SU-DHL-6 (cell line): ENCODE measurements around the gene MEIG1.

Experiments
- H2AFZ ChIP-seq: fragments of 200-600 bp; sonication (generic); 2 replicates; pipeline ENCODE4 v1.6.1; 2014; ENCODE audit warnings: low read depth, mild to moderate bottlenecking, moderate library complexity, mixed read lengths, antibody characterized with exemption, low read length; ENCODE audit not compliant: severe bottlenecking
- H3F3A ChIP-seq: fragments of 200-600 bp; shearing (Covaris generic); 2 replicates; pipeline ENCODE4 v1.6.0; 2016; ENCODE audit warnings: antibody characterized with exemption, mild to moderate bottlenecking; ENCODE audit not compliant: insufficient read depth
- H3K27ac ChIP-seq: fragments of 200-600 bp; sonication (generic); 2 replicates; pipeline ENCODE4 v1.5.1; 2016; ENCODE audit warnings: low read depth, mild to moderate bottlenecking, low read length, moderate library complexity, mixed read lengths
- H3K27me3 ChIP-seq: fragments of 200-600 bp; sonication (generic), shearing (Covaris generic); 2 replicates; pipeline ENCODE4 v1.6.0; 2014; ENCODE audit warnings: mild to moderate bottlenecking, low read length
- H3K36me3 ChIP-seq: fragments of 200-600 bp; sonication (generic); 2 replicates; pipeline ENCODE4 v1.6.1; 2014; ENCODE audit warnings: mild to moderate bottlenecking, low read length, mixed read lengths
- H3K4me2 ChIP-seq: fragments of 300-600, 200-600 bp; shearing (Covaris generic), sonication (generic); 2 replicates; pipeline ENCODE4 v1.6.0; 2014; ENCODE audit warnings: low read length, low read depth, mild to moderate bottlenecking; ENCODE audit not compliant: poor library complexity, severe bottlenecking
- H3K4me3 ChIP-seq: fragments of 200-600 bp; sonication (generic); 2 replicates; pipeline ENCODE4 v1.5.1; 2014; ENCODE audit warnings: antibody characterized with exemption, low read length, mild to moderate bottlenecking, mixed read lengths; ENCODE audit not compliant: insufficient read depth, poor library complexity, severe bottlenecking
- H3K79me2 ChIP-seq: fragments of 200-600 bp; sonication (generic); 2 replicates; pipeline ENCODE4 v1.6.1; 2014; ENCODE audit warnings: mild to moderate bottlenecking, low read length, moderate library complexity; ENCODE audit not compliant: insufficient read depth
- H3K9ac ChIP-seq: fragments of 200-600 bp; sonication (generic); 2 replicates; pipeline ENCODE4 v1.7.0; 2014; ENCODE audit warnings: mild to moderate bottlenecking, low read length
- H3K9me2 ChIP-seq: fragments of 200-600 bp; sonication (generic); replicated peaks from 2 replicates; pipeline ENCODE4 v1.6.1; 2014; ENCODE audit warnings: low read length; ENCODE audit not compliant: insufficient read depth
- H3K9me3 ChIP-seq: fragments of 200-600 bp; sonication (generic); 2 replicates; pipeline ENCODE4 v1.6.1; 2014; ENCODE audit warnings: low read length, mixed read lengths; ENCODE audit not compliant: insufficient read depth
- H4K20me1 ChIP-seq: fragments of 200-600 bp; sonication (generic); 2 replicates; pipeline ENCODE4 v1.6.1; 2014; ENCODE audit warnings: low read depth, mild to moderate bottlenecking, antibody characterized with exemption, low read length, moderate library complexity, mixed read lengths
- EZH2phosphoT487 ChIP-seq: fragments of 200-600 bp; sonication (generic), shearing (Covaris generic); conservative IDR thresholded peaks from 2 replicates; pipeline ENCODE4 v1.6.1; 2018; ENCODE audit warnings: mild to moderate bottlenecking, antibody characterized with exemption, low read length, moderate library complexity, mixed read lengths
- TF ChIP-seq, protein P1 (sequence below): fragments of 200-600 bp; sonication (generic); IDR thresholded peaks from one replicate; pipeline ENCODE4 v1.5.1; 2017; ENCODE audit warnings: antibody characterized with exemption, mild to moderate bottlenecking, low read length, moderate library complexity; ENCODE audit not compliant: insufficient read depth, poor library complexity, severe bottlenecking

The MEIG1 gene

DNA sequence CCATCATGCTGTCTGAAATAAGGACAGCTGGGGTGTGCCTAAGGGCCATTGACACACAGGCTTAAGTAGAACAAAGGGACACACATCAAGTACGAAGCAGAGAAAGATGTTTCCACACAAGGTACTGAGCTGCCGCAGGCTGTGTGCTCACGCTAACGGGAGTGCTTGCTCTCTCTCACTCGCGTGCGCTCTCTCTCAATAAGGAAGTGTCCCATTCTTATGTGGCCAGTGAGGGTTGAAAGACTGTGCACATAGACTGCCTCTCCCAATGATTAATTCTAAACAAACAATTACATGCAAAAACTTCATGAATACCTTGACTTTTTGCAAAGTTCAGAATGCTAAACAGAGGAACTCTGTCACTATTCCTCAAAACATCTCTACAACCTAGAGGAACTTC lies 35.2 kb upstream of the MEIG1 start:
- H3F3A ChIP-seq: no peaks in the 10 kb centered on the region; the same call in 1 of the 2 replicates
- no peaks in the 10 kb centered on the region for H3K79me2 ChIP-seq
- no peak overlapping the region for H3K9ac ChIP-seq
- no peak overlapping the region for H3K27ac ChIP-seq
- no peaks in the 10 kb centered on the region for H4K20me1 ChIP-seq
- no peak overlapping the region for H3K4me2 ChIP-seq
- H3K9me3 ChIP-seq: peaks cover 6% of the 10 kb centered on the region; the same call in 1 of the 2 replicates
- H3K36me3 ChIP-seq: peaks cover 60% of the 10 kb centered on the region
- TF ChIP-seq, protein P1, sequence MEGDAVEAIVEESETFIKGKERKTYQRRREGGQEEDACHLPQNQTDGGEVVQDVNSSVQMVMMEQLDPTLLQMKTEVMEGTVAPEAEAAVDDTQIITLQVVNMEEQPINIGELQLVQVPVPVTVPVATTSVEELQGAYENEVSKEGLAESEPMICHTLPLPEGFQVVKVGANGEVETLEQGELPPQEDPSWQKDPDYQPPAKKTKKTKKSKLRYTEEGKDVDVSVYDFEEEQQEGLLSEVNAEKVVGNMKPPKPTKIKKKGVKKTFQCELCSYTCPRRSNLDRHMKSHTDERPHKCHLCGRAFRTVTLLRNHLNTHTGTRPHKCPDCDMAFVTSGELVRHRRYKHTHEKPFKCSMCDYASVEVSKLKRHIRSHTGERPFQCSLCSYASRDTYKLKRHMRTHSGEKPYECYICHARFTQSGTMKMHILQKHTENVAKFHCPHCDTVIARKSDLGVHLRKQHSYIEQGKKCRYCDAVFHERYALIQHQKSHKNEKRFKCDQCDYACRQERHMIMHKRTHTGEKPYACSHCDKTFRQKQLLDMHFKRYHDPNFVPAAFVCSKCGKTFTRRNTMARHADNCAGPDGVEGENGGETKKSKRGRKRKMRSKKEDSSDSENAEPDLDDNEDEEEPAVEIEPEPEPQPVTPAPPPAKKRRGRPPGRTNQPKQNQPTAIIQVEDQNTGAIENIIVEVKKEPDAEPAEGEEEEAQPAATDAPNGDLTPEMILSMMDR: no peak
- TF ChIP-seq EZH2phosphoT487: no peak
- no peak overlapping the region for H3K4me3 ChIP-seq
- H3K9me2 ChIP-seq: no peaks in the 10 kb centered on the region
- H3K27me3 ChIP-seq: no peaks in the 10 kb centered on the region
- no peak overlapping the region for H2AFZ ChIP-seq

DNA sequence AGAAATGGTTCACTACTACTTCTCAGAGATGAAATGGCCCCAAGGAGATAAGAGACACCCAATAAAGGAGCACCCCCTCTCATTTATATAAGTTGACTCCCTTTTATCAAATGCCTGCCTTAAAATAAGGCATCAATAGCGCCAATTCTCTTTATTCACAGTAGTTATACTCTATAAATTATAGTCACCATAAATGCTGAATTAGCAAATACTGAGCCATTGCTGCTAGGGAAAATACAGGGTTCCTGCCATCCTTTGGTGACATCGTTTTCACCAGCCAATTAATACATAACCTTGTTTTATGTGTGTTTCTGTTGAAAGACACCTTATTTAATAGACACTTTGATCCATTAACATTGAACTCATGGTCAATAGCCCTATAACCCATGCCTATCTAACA lies 33.9 kb upstream of the MEIG1 start:
- Histone ChIP-seq H3K4me2 (no peak overlapping the region), H2AFZ (no peak overlapping the region), H4K20me1 (no peaks in the 10 kb centered on the region), H3K9me3 (no peaks in the 10 kb centered on the region), H3K36me3 (peaks cover 53% of the 10 kb centered on the region), H3K79me2 (no peaks in the 10 kb centered on the region), H3K9ac (no peak overlapping the region), H3K27me3 (no peaks in the 10 kb centered on the region), H3K27ac (no peak overlapping the region), H3F3A (peaks cover 3% of the 10 kb centered on the region; the same call in 1 of the 2 replicates), H3K4me3 (no peak overlapping the region), H3K9me2 (no peaks in the 10 kb centered on the region)
- no peak for TF ChIP-seq EZH2phosphoT487
- TF ChIP-seq, protein P1: no peak

DNA sequence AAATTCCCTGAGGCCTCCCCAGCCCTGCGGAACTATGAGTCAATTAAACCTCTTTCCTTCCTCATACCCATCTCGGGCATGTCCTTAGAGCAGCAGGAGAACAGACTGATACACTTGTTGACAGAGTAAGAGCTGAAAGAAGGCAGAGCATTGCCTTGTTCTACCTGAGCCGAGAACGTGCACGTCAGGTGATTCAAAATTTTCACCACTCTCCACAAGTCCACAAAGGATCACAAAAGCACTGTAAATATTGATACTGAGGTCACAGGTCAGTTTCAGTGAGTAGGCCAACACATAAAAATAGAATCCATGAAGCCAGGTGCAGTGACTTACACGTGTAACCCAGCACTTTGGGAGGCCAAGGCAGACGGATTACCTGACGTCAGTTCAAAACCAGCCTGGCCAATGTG lies 33.1 kb upstream of the MEIG1 start:
- H3K36me3 ChIP-seq: peaks cover 56% of the 10 kb centered on the region
- H2AFZ ChIP-seq: no peak overlapping the region
- H3K27me3 ChIP-seq: no peaks in the 10 kb centered on the region
- H4K20me1 ChIP-seq: no peaks in the 10 kb centered on the region
- H3K9me2 ChIP-seq: no peaks in the 10 kb centered on the region
- no peaks in the 10 kb centered on the region for H3K9me3 ChIP-seq
- H3K4me3 ChIP-seq: no peak overlapping the region
- no peak overlapping the region for H3K27ac ChIP-seq
- TF ChIP-seq, protein P1: no peak
- TF ChIP-seq EZH2phosphoT487: no peak
- no peaks in the 10 kb centered on the region for H3K79me2 ChIP-seq
- H3F3A ChIP-seq: peaks cover 3% of the 10 kb centered on the region; the same call in 1 of the 2 replicates
- no peak overlapping the region for H3K9ac ChIP-seq
- no peak overlapping the region for H3K4me2 ChIP-seq
